ENCODE data around the gene SEMA6A. TPM values are rescaled to one million over a fixed set of nuclear protein-coding genes. Genes with fewer than 3 reads are reported as not detected.
"Not testable (repeated sequence)": the region's sequence is repeated elsewhere in the genome, so short reads cannot be mapped to it uniquely, and the experiment has no call there.

Gene SEMA6A
- total RNA-seq, 1 experiment from 2014 or later = 2.1 TPM

DNA sequence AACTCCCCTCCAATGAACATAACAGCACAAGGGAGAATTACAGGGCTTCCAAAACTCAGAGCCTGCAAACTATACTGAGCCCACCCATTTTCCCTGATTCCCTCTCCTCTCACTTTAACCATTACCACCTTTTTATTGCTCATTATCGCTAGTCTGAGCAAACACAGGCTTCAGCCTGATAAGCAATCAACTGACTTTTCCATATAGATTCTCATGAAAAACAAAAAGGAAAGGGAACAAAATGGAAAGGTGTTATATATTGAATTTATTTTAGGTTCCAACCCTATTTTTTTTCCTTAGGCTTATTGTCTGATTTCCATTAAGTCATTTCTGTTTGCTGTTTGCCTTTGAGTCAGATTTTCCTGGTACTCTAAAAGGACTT, 27.9 kb downstream of the SEMA6A start:
- no peak for DNase-seq (ENCODE audit: unreplicated experiment)
- H3K4me1 Mint-ChIP-seq (ENCODE audit: insufficient read depth, unreplicated experiment) = peaks cover 11% of the 10 kb centered on the region
- TF ChIP-seq, protein P1, sequence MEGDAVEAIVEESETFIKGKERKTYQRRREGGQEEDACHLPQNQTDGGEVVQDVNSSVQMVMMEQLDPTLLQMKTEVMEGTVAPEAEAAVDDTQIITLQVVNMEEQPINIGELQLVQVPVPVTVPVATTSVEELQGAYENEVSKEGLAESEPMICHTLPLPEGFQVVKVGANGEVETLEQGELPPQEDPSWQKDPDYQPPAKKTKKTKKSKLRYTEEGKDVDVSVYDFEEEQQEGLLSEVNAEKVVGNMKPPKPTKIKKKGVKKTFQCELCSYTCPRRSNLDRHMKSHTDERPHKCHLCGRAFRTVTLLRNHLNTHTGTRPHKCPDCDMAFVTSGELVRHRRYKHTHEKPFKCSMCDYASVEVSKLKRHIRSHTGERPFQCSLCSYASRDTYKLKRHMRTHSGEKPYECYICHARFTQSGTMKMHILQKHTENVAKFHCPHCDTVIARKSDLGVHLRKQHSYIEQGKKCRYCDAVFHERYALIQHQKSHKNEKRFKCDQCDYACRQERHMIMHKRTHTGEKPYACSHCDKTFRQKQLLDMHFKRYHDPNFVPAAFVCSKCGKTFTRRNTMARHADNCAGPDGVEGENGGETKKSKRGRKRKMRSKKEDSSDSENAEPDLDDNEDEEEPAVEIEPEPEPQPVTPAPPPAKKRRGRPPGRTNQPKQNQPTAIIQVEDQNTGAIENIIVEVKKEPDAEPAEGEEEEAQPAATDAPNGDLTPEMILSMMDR (IDR thresholded peaks at IDR 0.05; ENCODE audit: unreplicated experiment) = no peak
- BruUV-seq (replicated peaks) = no TSS peak
- no peak overlapping the region for H3K27ac Mint-ChIP-seq (ENCODE audit: low read depth, unreplicated experiment)
- no peaks in the 10 kb centered on the region for H3K36me3 Mint-ChIP-seq (ENCODE audit: insufficient read depth, unreplicated experiment)
- no peaks in the 10 kb centered on the region for H3K27me3 Mint-ChIP-seq (ENCODE audit: insufficient read depth, unreplicated experiment)
- ChIA-PET POLR2A (no interaction called here), CTCF (interaction anchor here (0.7 to 1.2 kb wide), 2 partner anchors 10 to 1890 kb away, joined by 5 to 8 read pairs; no protein-coding TSS in a partner anchor)
- H3K9me3 Mint-ChIP-seq (ENCODE audit: unreplicated experiment) = peaks cover 13% of the 10 kb centered on the region
- intact Hi-C loops (cut with micrococcal nuclease) = no loop called here
- H3K4me3 Mint-ChIP-seq (ENCODE audit: unreplicated experiment) = no peak overlapping the region

DNA sequence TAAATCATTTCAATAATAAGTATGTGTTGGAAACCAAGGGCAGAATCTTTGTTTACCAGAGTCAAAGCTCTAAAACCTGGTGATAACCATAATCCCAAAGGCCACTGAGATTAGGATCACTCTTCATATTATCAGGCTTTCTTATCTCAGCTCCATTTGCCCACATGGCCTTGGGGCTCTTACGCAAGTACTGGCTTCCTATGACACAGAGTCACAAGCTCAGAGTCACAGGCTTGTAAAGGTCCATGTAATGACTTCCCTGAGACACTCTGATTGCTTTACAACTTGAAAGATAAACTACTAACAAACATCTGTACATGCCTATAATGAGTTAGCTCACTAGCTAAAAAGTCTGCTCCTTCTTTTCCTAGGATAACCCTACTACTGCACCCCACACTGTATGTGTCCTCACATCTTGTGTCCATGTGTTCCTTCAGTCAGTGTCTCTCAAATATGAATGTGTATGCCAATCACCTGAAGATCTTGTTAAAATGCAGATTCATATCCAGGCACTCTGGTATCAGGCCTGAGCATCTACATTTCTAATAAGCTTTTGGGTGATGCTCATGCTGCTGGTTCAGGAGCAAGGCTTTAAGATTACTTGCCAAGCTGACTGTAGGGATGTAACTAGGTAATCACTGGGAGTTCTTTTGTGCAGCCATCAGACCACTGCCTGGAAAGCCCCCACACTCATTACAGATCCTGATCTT, 28.4 kb downstream of the SEMA6A start:
- peaks cover 13% of the 10 kb centered on the region for H3K9me3 Mint-ChIP-seq (ENCODE audit: unreplicated experiment)
- POLR2A ChIA-PET = no interaction called here
- CTCF ChIA-PET = interaction anchor here (0.7 to 1.2 kb wide), 3 partner anchors 11 to 1891 kb away, joined by 3 to 8 read pairs (median 5); no protein-coding TSS in a partner anchor
- TF ChIP-seq, protein P1 (IDR thresholded peaks at IDR 0.05; ENCODE audit: unreplicated experiment) = no peak
- no peak overlapping the region for H3K4me3 Mint-ChIP-seq (ENCODE audit: unreplicated experiment)
- H3K36me3 Mint-ChIP-seq (ENCODE audit: insufficient read depth, unreplicated experiment) = no peaks in the 10 kb centered on the region
- no TSS peak for BruUV-seq (replicated peaks)
- H3K27me3 Mint-ChIP-seq (ENCODE audit: insufficient read depth, unreplicated experiment) = no peaks in the 10 kb centered on the region
- H3K27ac Mint-ChIP-seq (ENCODE audit: low read depth, unreplicated experiment) = no peak overlapping the region
- intact Hi-C loops (cut with micrococcal nuclease) = no loop called here
- DNase-seq (ENCODE audit: unreplicated experiment) = no peak
- peaks cover 11% of the 10 kb centered on the region for H3K4me1 Mint-ChIP-seq (ENCODE audit: insufficient read depth, unreplicated experiment)

DNA sequence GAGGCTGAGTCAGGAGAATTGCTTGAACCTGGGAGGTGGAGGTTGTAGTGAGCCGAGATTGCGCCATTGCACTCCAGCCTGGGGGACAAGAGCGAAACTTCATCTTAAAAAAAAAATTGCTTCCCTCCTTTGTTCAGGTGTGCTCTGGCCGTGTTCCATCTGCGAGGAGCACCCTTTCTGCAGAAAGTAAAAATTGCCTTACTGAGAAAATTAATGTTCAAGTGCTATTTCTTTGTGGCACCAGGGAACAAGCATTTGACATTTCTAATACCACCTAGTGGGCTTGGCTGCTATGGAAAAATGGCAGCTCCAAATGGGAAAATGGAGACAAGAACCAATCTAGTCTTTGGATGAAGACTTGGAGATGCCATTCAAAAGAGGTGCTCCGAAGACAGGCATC, 29.2 kb downstream of the SEMA6A start:
- H3K4me3 Mint-ChIP-seq (ENCODE audit: unreplicated experiment); BruUV-seq (replicated peaks); H3K27me3 Mint-ChIP-seq (ENCODE audit: insufficient read depth, unreplicated experiment); POLR2A ChIA-PET; intact Hi-C loops (cut with micrococcal nuclease); H3K36me3 Mint-ChIP-seq (ENCODE audit: insufficient read depth, unreplicated experiment); H3K27ac Mint-ChIP-seq (ENCODE audit: low read depth, unreplicated experiment); DNase-seq (ENCODE audit: unreplicated experiment): not testable (repeated sequence)
- H3K4me1 Mint-ChIP-seq (ENCODE audit: insufficient read depth, unreplicated experiment) = peaks cover 11% of the 10 kb centered on the region
- H3K9me3 Mint-ChIP-seq (ENCODE audit: unreplicated experiment) = peaks cover 13% of the 10 kb centered on the region
- CTCF ChIA-PET = interaction anchor here (1.2 to 1.8 kb wide), 2 partner anchors 12 kb away, joined by 8 to 13 read pairs; no protein-coding TSS in a partner anchor

DNA sequence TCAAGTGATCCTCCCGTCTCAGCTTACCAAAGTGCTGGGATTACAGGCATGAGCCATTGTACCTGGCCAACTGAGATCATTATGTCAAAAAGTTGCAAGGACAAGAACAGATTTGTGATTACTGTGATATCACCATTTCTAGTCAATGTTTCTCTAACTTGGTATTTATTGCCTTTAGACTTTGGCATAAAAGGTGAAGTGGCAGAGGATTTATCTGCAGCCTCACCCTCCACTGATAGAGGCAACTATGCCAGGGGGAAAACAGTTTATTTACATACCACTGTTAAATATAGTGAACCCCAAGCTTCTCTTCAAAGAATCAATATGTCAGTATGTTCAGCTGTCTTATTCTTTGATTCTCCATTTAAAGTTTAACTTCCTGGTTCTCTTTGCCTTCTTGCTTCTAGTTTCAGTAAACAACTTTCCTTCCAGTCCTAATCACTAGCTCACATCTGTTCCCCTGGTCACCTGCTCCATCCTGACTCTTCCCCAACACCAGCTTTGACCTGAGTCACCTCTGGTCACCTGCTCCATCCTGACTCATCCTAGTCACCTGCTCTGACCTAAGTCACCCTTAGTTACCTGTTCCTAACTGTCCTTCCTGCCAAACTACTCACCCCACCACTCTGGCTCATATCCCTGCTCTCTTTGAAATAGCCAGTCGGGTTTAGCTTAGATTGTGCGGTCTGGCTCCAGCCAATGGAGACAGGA, 29.9 kb downstream of the SEMA6A start:
- DNase-seq (ENCODE audit: unreplicated experiment) = no peak
- H3K27ac Mint-ChIP-seq (ENCODE audit: low read depth, unreplicated experiment) = no peak overlapping the region
- H3K36me3 Mint-ChIP-seq (ENCODE audit: insufficient read depth, unreplicated experiment) = no peaks in the 10 kb centered on the region
- peaks cover 11% of the 10 kb centered on the region for H3K4me1 Mint-ChIP-seq (ENCODE audit: insufficient read depth, unreplicated experiment)
- BruUV-seq (replicated peaks) = no TSS peak
- no peaks in the 10 kb centered on the region for H3K27me3 Mint-ChIP-seq (ENCODE audit: insufficient read depth, unreplicated experiment)
- H3K9me3 Mint-ChIP-seq (ENCODE audit: unreplicated experiment) = peaks cover 13% of the 10 kb centered on the region
- ChIA-PET CTCF (interaction anchor here (1.8 kb wide), 1 partner anchor 13 kb away, joined by 13 read pairs; no protein-coding TSS in a partner anchor), POLR2A (interaction anchor here (0.6 kb wide), 1 partner anchor 55 kb away, joined by 3 read pairs; no protein-coding TSS in a partner anchor)
- TF ChIP-seq, protein P1 (IDR thresholded peaks at IDR 0.05; ENCODE audit: unreplicated experiment) = no peak
- no peak overlapping the region for H3K4me3 Mint-ChIP-seq (ENCODE audit: unreplicated experiment)
- intact Hi-C loops (cut with micrococcal nuclease) = no loop called here

Measured in MCF 10A (cell line).